ENCODE data around the gene LHFPL6.

Gene LHFPL6

DNA sequence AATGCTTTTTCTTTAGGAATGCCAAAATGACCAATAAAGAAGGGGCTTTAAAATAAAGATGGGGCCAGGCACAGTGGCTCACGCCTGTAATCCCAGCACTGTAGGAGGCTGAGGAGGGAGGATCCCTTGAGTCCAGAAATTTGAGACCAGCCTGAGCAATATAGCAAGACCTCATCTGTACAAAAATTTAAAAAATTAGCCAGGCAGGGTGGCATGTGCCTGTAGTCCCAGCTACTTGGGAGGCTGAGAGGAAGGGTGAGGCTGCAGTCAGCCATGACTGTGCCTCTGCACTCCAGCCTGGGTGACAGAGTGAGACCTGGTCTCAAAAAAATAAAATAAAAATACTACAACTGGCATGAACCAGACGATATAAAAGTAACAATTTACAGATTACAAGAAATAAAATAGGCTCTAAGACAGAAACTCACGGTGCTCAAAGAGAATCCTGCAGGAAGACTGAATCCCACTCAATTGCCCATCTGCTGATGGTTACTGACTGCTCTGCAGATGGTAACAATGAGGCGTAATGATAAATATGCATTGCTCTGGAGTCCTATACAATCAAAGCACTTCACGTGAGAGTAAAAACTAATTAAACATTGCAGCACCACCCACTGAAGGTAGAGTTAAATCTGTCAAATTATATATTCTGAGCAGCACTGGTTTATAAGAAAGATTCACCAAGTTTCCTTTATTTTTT is 93.2 kb downstream of the LHFPL6 start:
- DNase-seq, result no peak

DNA sequence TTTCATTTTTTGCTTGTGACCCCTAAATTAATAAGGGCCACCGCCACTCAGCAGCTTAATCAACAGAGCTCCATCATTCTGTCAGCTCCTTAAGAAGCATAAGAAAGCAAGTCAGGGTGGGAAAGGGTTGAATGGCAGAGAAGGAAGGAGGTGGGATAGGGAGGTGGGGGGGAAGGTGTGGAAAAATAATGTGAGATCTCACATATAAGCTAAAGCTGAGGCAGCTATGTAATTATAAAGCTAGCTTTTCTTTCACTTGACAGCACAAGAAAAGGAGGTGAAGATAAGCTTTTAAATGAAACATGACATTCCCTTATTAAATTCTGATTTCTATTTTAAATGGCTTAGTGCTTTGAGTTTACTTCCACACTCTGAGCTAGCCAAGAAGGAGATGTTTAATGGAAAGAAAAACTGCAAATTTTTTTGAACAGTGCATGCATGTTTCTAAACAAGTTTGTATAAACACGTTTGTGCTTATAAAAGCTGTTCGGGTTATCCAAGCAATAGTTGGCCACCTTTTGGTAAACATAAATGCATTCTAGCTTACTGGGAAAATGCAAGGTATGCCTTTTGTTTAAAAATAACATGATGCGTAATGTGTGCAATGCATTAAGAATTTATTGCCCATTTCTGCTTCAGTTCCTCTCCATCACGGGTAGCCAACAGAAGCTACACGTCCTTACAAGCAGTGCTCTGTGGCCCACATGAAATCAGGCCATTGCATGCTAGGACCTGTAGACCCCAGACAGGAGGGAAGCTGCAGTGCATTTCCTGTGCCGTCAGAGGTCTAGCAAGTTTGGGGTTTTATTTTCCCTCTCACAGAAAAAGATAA is 96.2 kb downstream of the LHFPL6 start:
- DNase-seq, result no peak

DNA sequence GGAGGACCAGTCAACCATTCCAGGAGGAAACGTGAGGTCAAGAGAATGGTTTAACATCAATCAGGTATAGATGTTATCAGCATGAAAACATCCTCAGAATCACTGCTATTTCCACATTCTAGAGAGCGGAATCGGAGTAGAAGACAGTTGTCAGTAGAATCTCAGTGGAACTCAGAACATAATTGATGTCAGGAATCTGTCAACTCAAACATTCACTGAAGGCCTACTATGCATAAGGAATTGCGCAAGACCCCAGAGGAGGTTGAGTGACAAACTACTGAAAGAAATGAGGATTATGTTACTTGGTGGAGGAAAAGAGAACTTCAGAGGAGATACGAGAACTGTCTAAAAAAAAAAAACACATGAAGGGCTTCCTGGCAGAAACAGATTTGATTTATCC is 97.8 kb downstream of the LHFPL6 start:
- DNase-seq, result no peak

DNA sequence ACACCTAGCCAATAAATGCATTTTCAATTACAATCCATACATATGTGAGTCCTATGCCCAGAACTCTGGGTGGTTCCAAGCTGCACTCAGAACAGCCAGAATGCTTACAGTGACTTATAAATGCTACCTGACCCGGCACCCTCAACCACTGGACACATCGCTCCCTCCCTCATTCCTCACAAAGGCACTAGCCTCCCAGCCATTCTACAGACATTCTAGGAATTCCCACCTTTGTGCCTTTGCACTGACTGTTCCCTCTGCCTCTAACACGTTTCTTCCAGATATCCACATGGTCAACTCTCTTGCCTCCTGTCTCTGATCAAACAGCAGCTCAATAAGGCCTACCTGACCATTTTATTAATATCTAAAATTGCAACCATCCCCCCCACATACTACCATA is 99.9 kb downstream of the LHFPL6 start:
- DNase-seq, result no peak

DNA sequence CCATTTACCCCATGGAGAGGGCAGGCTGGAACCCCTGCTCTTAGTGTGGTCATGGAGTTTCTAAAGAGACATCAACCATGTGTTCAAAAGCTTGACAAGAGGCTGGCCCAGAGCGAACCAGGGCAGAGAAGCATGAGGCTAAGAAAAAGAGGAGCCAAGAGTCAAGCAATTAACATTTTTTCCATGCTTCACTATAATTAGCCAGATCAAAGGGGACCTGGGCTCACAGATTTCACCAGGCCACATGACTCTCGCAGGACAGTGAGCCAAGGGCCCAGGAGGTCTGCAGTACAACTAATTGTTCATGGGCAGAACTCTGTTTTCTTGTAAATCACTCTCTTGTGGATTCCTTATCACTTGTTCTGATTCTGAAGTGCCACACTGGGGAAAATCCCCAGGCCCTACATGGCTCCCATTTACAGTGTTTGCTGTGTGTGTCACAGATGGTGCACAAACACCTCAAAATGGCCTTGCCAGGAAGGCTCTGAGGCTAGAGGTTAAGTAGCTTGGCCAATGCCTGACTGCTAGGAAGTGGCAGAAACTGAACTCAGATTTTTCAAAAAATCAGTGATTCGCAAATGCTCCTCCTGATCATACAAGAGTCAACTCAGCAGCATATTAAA is 101.2 kb downstream of the LHFPL6 start:
- DNase-seq, result no peak

DNA sequence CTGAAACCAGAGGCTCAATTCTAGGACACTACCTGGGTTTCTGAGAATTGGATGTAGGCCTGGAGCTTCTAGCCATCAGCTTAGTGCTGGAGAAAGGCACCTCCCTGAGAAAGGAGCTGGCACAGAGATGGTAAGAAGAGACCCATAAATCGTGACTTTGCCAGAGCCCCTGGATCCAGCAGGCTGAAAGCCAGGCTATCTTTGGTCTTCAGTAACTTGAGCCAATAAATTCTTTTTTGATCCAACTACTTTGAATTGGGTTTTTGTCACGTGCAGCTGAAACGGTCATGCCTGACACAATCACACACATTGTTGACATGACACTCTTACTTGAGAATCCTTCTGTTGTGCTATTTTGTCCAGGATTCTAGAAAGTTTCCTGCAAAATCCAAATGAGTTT is 103.4 kb downstream of the LHFPL6 start:
- no peak for DNase-seq

DNA sequence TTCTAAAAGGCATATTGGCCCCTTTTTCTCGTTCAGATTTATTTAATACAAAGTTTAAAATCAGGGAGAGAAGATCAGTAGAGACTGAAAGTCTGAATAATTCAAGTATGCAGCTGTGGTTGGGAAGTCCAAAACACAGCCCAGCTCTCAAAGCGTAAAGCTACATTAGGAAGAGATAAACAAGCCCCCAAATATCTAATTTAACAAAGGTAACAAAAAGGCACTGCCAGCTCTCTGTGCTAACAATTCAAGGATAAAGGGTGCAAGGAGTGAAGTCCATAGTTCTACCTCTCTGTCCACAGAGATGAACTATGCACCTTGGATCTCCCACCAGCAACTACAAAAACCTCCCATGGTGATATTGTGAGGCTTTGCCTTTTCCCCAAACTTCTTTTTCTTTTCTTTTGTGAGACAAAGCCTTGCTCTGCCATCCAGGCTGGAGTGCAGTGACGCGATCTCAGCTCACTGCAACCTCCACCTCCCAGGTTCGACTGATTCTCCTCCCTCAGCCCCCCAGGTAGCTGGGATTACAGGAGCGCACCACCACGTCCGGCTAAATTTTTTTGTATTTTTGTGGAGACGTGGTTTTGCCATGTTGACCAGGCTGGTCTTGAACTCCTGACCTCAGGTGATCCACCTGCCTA is 104.4 kb downstream of the LHFPL6 start:
- DNase-seq, result no peak

DNA sequence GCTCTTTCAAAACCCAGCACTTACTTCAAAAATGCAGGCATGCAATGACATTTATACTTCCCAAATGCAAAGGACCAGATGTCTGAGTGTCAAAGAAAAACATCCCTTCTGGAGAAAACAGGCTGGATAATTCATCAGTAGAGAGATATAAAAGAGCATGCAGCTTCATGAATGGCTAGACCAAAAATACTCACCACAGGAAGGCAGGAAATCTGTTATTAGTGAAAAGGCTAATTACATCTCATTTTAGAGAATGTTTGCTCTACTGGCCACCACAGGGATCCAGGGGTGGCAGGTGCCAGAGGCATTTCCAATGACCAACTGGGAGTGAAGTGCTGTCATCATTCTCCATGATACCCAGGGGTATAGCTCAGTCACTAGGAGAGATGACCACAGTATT is 106.5 kb downstream of the LHFPL6 start:
- no peak for DNase-seq

DNA sequence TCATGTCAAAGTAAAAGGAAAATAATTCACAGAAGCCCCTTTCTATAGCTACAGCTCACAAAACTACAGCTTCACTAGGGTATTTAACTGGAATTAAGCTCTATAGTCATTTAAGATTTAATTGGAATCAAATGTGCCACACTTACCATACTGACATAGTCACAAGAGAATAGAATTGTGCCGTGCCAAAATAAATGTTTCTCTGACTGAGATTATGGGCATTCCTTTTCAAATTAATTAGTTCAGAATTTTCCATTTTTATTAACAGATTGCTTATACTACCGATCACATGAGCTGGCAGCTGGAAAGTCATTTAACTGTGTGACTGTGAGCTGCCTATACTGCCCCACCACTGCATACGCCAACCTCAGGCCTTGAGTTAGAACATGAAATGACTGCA is 108.4 kb downstream of the LHFPL6 start:
- no peak for DNase-seq

DNA sequence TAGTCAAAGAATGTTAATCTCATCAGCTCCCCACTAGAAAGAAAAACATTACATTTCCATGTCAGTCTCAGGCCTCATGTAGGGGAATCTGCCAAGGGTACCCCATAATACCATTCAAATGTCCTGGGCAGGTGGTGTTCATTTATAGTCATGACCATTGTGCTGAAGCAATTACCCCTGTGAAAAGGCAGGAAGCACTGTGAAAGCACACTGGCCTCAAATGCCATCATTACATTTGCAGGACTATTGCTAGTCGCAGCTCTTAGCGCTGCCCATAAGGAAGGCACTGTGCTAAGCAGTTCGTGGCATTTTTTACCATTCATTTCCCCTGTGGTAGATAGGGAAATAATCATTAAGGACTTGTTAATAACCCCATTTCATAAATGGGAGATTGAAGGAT is 109.0 kb downstream of the LHFPL6 start:
- DNase-seq, result no peak

DNA sequence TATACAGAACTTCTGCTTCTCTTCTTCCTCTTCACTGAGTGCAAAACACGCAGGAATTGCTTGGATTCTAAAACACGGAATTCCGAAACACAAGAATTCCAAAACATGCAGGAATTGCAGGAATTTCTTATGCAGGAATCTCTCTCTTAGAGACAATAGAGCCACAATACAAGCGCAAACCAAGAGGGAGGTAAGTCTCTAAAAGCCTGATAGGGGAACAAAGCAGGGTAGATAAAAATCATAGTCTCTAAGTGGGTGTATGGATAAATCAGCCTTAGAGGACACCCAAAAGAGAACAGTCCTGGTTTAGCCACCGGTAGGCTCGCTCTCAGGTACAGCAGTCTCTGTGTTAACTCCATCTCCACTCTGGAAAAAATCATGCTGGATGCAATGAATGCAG is 112.9 kb downstream of the LHFPL6 start:
- no peak for DNase-seq

DNA sequence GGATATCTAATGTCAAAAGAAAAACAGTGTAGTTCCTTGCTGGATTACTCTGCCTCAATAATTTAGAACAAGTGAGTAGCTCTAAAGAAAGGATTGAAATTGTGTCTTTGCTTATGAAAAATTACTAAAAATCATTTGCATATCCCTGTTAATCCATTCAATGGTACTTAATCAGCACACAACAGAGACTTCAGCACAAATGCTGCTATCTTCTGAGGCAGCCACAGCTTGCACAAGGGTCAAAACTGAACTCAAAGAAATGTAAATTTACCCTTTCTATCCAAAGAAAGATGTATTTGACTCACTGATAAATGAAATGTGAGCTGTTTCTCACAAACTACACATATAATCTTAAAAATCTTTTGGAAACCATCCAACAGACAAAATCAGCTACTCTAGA is 116.2 kb downstream of the LHFPL6 start:
- DNase-seq, result no peak

DNA sequence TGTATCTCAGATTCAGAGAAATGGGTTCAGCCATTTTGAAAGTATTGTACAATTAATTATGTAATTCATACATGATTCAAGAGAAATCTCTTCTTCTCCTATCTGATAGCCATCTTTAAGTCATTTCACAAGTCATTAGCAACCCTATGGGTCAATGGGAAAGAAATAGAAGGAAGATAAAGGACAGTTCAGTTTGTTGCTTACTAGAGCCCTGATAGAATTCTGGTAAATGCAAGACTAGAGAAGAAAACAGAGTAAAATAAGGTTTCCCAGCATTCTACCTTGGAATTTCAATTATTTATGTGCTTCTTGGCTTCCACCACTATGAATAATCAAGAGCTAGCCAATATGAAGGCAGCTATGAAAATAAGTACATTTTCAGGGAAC is 117.7 kb downstream of the LHFPL6 start:
- no peak for DNase-seq

DNA sequence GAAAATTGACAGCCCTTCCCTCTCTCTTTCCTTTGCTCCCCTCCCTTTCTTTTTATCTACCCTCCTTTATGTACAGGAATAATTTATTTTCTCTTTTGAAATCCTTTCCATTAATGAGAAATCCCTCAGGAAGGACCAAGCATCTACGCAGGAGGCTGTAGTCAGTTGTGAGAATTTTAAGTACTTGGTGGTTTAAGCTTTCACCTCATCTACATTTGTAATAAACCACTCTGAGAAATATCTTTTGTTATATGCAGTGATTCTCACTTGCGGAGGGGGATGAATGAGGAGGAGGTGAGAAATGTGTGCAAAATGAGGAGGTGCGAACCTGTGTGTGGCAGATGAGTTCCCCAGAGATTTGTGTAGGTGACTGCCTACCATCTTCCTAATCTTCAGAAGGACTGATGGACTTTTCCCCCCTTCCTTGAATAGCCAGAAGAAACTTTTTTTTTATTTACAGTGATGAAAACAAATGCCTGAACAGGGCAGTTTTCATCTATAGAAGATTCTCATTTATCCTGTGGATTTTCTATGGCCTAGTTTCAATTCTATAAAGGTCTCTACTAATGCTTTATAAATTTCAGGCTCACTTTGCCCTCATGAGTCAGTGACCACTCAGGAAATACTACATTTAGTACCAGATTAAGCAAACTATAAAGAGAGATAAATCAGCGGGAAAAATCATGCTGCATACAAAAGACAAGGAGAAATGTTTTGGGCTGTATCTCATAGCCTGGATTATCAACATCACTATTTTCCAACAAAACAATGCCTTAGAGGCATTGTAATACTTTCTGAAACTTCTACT is 118.3 kb downstream of the LHFPL6 start:
- no peak for DNase-seq

DNA sequence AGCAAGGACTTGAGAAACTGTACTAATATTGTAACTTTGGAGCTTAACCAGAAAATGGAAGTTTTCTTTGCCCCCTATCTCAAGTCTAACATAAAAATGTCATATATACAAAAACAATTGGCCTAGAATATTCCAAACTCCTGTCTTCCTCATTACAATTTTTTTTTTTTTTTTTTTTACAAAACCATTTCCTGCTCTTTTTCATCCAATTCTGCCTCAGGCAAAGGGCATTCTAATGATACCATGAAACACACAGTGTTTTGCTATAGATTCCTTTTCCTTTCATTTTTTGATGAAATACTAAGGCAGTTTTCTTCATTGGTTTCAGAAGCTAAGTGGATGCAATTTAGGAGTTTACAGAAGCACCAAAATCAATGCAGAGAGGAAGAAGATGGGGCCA is 119.7 kb downstream of the LHFPL6 start:
- DNase-seq, result no peak

DNA sequence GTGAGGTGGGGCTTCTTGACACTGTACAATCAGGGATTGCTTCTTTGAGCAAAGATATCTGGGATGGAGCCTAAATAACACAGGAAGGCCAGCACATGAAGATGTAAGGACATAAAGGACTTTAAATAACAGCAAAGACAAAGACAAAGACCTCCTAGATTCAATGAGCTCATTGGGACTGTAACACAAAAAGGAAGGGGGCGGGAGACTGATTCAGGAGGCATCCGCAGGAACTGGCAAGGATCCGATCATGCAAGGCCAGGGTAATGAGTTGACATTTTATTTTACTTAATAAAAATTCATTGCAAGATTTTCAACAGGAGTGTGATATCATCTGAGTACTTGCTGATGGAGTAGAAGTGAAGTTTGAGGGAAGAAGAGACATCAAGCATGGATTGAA is 121.5 kb downstream of the LHFPL6 start:
- DNase-seq, result no peak

DNA sequence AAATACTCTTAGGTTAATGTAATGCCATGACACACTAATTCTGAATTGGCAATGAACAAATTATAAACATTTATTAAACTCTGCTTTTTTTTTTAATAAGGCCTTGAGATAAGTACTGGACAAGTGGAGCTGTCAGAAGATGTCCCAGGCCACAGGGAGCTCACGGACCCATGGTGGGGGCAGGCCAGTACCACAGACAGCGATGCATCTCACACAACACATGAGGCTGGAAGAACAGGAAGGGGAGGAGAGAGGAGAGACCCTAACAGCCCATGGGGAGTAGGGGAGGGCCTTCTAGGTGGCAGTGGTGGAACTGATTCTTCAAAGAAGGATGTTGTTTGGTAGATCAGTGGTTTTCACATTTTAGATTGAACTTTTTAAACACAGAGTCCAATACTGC is 128.4 kb downstream of the LHFPL6 start:
- no peak for DNase-seq

DNA sequence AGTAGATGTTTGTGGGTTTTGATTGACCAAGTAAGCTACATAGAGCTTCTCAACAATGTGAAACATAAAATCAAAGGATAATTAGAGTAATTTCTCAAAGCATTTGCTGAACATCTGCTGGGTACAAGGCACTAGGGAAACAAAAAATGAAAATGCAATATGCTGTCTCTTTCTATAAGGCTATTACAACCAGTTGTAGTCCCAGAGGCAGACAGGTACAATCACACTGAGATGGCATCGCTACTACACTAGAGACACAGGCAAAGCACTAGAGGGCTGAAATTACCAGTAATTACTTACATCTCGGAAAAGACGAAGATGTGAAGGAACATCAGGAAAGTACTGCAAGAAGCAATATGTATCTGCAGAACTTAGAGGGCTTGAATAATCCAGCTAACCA is 133.3 kb downstream of the LHFPL6 start:
- DNase-seq, result no peak

DNA sequence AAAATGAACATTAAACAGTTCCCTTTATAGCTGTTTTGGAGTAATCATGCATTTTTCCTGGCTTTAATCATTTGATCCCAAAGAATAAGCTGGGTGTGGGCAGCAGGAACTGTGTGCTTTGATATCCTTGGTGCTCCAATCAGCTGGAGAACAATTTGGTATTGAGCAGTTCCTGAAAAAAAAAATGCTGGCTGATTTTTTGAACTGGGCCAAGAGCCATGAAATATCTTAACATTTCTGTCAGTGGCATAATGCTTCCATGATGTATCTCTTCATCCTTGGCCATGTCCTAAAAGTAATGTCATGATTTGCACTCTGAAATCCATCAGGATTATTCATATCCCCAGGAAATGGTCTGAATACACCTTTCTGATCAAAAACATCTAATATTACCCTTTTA is 134.7 kb downstream of the LHFPL6 start:
- DNase-seq, result no peak

DNA sequence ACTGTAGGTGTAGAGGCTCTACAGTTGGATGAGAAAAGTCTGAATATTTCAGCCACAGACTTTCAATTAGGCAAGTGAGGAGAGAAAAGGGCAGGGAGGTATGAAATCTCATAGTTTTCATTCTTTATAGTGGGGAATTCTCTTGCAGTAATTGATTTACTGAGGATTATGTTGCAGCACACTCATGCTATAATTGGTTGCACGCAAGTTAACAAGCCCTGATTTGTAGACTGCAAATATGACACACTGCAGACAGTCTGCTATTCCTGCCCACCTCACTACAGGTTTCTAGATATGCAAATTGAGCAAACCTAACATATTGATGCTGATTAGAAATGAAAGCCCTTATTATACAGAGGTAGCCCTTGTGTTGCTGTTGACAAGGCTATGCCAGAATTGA is 139.4 kb downstream of the LHFPL6 start:
- DNase-seq, result no peak

DNA sequence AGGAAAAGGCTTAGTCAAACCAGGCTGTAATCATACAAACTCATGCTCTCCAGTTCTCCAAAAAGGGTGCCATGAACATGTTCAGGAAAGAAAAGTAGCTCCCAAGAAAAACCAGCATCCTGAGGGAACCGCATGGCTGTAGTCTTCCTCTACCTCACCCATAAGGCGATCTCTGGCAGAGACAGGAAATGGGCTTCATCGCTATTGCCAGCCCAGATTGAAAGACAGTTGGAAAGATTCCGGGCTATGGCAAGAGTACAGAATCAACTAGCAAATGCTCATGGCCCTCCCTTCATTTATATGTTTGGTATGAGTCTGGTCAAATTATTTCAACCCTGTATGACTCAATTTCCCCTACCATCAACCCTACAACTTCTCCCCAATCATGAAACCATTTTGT is 140.1 kb downstream of the LHFPL6 start:
- DNase-seq, result no peak

DNA sequence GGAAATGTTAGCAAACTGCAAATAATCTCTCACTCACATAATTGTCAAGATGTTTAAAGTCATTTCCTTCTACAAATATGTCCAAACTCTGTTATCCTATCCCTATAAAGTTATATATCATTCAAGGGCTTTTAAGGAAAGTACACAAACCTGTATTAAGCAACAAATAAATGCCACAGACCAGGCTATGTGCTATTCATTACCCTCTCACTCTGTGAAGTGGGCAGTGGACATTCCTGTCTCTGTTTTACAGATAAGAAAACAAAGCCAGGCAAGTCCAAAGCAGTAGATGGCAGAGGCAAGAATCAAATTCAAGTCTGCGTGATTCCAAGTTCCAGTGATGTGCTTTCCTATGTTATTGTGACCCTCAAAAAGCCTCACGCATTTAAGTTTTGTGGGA is 140.6 kb downstream of the LHFPL6 start:
- DNase-seq, result no peak
